Neural crest cell (in vitro differentiated cells): ENCODE results near the gene DBX2. TPM values are rescaled to one million over a fixed set of nuclear protein-coding genes. Genes with fewer than 3 reads are reported as not detected.

Experiments used
- DNase-seq: peaks from one replicate; pipeline ENCODE4 v3.0.0; 2021; ENCODE audit warnings: low read depth, mixed read lengths, low spot score
- H3K27ac Mint-ChIP-seq: one replicate; pipeline ENCODE4 v1.8.0; 2021; ENCODE audit warnings: mild to moderate bottlenecking, mixed read lengths; ENCODE audit not compliant: unreplicated experiment
- H3K27me3 Mint-ChIP-seq: 2 replicates; pipeline ENCODE4 v1.8.0; 2021; ENCODE audit warnings: low read depth, mild to moderate bottlenecking, mixed read lengths
- H3K36me3 Mint-ChIP-seq: 2 replicates; pipeline ENCODE4 v1.8.0; 2021; ENCODE audit warnings: low read depth, mild to moderate bottlenecking, mixed read lengths
- H3K4me1 Mint-ChIP-seq: 2 replicates; pipeline ENCODE4 v1.8.0; 2021; ENCODE audit warnings: mixed read lengths
- H3K4me3 Mint-ChIP-seq: one replicate; pipeline ENCODE4 v1.8.0; 2021; ENCODE audit warnings: mild to moderate bottlenecking, mixed read lengths
- H3K9me3 Mint-ChIP-seq: 2 replicates; pipeline ENCODE4 v1.8.0; 2021; ENCODE audit warnings: mixed read lengths
- CTCF ChIP-seq: fragments of 200-600 bp; sonication (generic); conservative IDR thresholded peaks from 2 replicates; pipeline ENCODE4 v1.5.0; 2021; ENCODE audit warnings: antibody characterized with exemption, mild to moderate bottlenecking
- total RNA-seq: library from RNA; stranded (reverse); gene quantifications from 2 replicates; pipeline ENCODE4 v1.2.1, GENCODE V29; 2021

Gene DBX2
- total RNA-seq, 1 donor from 2014 or later = not detected

- no peak overlapping the region for H3K27ac Mint-ChIP-seq
- H3K27me3 Mint-ChIP-seq = no peaks in the 10 kb centered on the region
- H3K9me3 Mint-ChIP-seq = peaks cover 16% of the 10 kb centered on the region
- peaks cover 11% of the 10 kb centered on the region for H3K36me3 Mint-ChIP-seq
- no peak for TF ChIP-seq CTCF
- no peak for DNase-seq
- H3K4me1 Mint-ChIP-seq = peaks cover 4% of the 10 kb centered on the region
- no peak overlapping the region for H3K4me3 Mint-ChIP-seq
These were observed 81.9 kb downstream of the DBX2 start for GRCh38 chr12:44968965-44969364.

Other genes with a start within 250 kb of the DBX2 start
- gene NELL2, start 174.8 kb downstream of the DBX2 start, total RNA-seq = 89.1 and 101 TPM in 2 replicates
- gene ANO6, start 165.0 kb upstream of the DBX2 start, total RNA-seq = 32.0 and 34.0 TPM in 2 replicates